Non-pigmented ciliary epithelial cell (primary cell): ENCODE measurements around the gene PLXNA4.

Source experiments
- DNase-seq: peaks from one replicate; pipeline ENCODE4 v3.0.0-alpha.2; 2010; ENCODE audit warnings: low read depth

Gene PLXNA4

DNA sequence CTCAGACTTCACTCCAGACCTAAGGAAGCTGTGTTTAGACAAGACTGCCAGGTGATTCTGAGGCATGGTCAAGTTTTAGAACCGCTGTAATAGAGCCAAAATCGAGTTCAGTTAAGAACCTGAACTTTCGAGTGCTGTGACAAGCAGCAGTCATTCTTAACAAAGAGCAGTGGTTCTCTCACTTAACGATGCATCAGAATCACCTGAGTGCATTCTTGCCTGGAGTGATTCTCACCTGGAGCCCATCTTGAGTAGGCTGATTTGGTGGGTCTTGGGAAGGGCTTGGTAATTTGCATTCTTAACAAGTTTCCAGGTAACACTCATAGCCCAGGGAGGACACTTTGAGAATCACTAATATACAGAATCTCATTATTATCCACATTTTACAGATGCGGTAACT lies 44.7 kb downstream of the PLXNA4 start:
- DNase-seq, result no peak

- DNase-seq, result no peak
Observed at GRCh38 chr7:132528695-132529094, 47.6 kb downstream of the PLXNA4 start.

GRCh38 chr7:132527467-132528410 lies 48.5 kb downstream of the PLXNA4 start:
- no peak for DNase-seq

DNA sequence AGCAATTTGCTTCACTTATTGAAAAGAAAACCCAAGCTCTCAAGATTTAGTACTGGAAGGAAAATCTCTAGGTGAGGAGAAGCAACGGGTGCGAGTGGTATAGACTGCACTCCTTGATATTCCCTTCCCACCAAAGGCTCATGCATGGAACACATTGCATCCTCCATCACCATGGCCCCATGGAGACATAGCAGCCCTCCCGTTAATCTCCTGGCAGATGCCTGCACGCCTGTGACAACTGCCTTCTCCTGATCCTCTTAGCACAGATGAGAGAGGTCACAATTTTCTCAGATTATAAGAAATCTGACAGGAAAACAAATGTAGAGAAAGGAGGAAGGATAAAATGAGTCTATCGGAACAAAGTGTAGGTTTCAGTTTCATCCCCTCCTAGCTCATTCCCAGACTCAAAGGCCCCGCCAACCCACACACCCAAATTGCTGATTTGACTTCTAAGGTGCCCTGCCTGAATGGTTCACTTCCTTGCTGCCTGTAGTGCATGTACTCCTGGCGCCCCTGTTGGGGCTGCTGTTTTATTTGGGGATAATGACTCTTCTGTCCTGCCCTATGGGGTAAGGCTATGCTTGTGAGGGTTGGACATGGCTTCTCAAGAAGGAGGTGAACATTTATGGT lies 50.0 kb downstream of the PLXNA4 start:
- no peak for DNase-seq

DNA sequence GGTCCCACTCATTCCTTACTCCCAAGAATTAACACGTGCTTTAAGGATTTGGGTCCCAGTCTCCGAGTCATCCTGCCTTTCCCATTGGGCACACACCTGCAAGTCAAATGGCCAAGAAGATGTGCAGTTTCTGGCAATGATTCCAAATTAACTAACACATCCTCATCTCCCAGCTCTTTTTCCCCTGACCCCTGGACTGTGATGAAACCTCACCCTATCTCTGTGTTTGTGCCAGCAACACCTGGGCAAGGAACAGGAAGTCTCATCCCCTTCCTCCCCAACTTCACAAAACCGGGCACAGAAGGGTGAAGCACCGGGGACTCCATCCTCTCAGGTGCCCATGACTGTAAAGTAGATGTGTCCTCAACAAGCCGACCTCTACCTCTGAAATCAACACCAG lies 54.8 kb downstream of the PLXNA4 start:
- DNase-seq, result no peak

DNA sequence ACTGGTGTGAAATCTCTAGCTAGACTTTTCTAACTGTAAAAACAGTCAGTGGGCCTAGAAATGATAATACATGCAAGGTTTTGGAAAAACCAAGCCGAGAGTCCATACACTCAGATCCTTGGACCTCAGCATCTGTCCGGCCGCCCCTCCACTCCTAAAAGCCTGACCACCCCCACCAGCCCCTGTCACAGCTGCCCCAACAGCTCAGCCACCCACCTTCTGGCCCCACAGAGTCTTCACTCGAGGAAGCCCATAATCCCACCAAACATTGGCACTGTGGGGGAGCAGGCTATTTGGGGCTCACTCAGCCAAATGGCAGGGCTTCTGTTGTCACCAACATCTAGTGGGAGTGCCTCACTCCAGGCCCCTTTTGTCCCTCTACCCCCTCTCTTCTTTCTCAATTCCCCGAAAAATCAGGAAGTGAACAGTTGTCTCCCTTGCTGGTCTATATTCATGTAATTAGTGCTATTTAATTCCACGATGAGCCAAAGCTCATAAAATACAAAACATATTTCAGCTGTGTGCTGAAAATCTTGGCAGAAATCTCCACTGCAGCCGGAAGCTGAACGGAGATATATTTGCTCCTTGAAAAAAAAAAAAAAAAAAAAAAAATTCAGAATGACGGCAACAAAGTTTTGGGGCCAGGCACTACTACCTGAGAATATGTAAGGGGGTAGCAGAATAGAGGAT lies 55.5 kb downstream of the PLXNA4 start:
- DNase-seq, result no peak

DNA sequence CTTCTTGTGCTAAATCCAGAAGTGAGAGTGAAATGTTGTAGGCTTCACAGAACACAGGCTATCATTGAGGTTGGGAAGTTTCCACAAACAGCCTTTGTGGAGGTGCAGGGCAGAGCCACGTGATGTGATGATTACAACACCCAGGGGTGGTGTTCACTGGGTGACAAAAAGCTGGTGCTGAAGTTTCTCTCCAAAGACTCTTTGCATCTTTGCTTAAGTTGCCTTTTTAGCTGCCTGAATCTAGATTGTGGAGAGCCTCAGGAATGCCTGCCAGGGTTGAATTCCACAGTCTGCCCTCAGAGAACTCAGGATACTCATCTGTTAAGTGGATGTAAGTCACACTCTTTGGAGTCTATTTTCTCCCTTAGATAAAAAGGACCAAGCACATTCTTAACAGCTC lies 56.3 kb downstream of the PLXNA4 start:
- DNase-seq, result no peak

- DNase-seq, result no peak
Observed at GRCh38 chr7:132518839-132519173, 57.5 kb downstream of the PLXNA4 start.

- no peak for DNase-seq
Observed at GRCh38 chr7:132518102-132518838, 58.0 kb downstream of the PLXNA4 start.

- peak; percentile 13 for DNase-seq
Observed at GRCh38 chr7:132516042-132516840, 60.0 kb downstream of the PLXNA4 start.

GRCh38 chr7:132515181-132515580 lies 61.1 kb downstream of the PLXNA4 start:
- no peak for DNase-seq

DNA sequence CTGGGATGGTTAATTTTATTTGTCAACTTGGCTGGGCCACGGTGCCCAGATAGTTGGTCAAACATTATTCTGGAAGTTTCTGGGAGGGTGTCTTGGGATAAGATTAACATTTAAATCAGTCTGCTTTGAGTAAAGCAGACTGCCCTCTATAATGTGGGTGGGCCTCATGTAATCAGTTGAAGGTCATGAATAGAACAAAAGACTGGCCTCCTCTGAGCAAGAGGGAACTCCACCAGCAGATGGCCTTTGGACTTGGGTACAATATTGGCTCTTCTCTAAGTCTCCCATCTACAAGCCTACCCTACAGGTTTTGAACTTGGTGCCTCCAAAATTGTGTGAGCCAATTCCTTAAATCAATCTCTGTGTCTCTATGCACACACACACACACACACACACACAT lies 61.8 kb downstream of the PLXNA4 start:
- no peak for DNase-seq

GRCh38 chr7:132511921-132512320 lies 64.3 kb downstream of the PLXNA4 start:
- no peak for DNase-seq

GRCh38 chr7:132511387-132511786 lies 64.9 kb downstream of the PLXNA4 start:
- no peak for DNase-seq

DNA sequence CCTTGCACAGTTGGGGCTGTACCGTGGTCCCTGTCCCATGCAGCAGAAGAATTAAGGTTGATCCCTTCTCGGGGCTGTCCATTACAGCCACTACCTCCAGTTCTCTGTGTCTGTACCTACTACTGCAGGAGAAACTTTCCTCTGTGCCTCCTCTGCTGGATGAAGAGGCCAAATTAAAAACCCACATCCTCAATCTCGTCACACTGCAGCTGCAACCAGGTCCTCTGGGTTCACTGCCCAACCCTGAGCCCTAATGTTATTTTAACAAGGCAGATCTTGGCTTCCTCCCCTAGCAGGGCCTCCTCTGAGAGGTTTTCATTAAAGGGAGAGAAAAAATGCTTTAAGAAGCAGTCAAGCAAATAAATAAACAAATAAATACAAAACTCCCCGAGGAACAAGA lies 66.6 kb downstream of the PLXNA4 start:
- DNase-seq, result no peak

GRCh38 chr7:132508724-132509353 lies 67.4 kb downstream of the PLXNA4 start:
- DNase-seq, result no peak

GRCh38 chr7:132504852-132505251 lies 71.4 kb downstream of the PLXNA4 start:
- no peak for DNase-seq

GRCh38 chr7:132504071-132504470 lies 72.2 kb downstream of the PLXNA4 start:
- no peak for DNase-seq

DNA sequence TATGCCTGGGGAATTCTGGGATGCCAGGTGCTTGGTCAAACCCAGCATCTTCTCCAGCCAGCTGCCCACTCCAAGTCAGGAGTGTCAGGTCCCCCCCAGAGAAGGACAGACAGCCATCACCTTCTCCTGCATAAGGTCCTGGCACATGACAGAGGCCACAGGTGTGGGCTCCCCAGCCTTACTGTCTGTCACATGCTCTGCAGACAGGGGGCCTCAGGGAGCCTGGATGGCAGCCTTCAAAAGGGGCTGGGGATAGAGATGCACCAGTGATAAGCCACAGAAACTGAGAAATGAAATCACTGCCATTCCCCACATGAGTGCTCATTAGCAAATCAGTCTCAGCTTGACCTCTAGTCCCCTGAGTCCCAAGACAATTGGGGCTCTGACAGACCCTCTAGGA lies 72.9 kb downstream of the PLXNA4 start:
- no peak for DNase-seq

DNA sequence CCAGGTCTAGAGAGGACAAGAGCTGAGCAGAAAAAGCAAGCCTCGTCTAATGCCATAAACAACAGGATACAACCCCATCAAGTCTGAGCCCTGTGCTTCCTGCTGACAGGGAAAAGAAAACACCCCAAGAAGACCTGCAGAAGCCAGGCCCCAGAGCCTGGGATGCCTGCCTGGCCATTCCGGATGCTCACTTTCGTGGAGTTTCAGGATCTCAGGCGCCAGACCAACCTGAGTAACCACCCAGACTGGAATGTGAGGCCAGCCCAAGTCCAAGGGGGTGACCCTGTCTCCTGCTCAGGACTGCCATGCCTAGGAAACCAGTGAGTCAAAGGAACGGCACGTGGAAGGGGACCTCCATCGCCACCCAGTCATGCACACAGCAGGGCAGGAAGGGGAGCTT lies 74.3 kb downstream of the PLXNA4 start:
- no peak for DNase-seq
